ENCODE results near the gene OR51B5. TPM values are rescaled to one million over a fixed set of nuclear protein-coding genes. Genes with fewer than 3 reads are reported as not detected.

OR51B5 gene
- total and polyA plus RNA-seq, 2 of the 13 experiments (the other 11 are each of a cell fraction or from before 2014, with no cell fraction given): 0.16 to 0.18 TPM

GRCh38 chr11:5310423-5310822 lies 32.9 kb downstream of the OR51B5 start (continued):
- TF ChIP-seq ZBTB33 (CRISPR knock-in tag; IDR thresholded peaks at IDR 0.05) (no peak), CEBPB (IDR thresholded peaks at IDR 0.05; ENCODE audit: borderline replicate concordance, low read depth, low read length) (peak; percentile 38; the same call in 1 of the 2 replicates)

DNA sequence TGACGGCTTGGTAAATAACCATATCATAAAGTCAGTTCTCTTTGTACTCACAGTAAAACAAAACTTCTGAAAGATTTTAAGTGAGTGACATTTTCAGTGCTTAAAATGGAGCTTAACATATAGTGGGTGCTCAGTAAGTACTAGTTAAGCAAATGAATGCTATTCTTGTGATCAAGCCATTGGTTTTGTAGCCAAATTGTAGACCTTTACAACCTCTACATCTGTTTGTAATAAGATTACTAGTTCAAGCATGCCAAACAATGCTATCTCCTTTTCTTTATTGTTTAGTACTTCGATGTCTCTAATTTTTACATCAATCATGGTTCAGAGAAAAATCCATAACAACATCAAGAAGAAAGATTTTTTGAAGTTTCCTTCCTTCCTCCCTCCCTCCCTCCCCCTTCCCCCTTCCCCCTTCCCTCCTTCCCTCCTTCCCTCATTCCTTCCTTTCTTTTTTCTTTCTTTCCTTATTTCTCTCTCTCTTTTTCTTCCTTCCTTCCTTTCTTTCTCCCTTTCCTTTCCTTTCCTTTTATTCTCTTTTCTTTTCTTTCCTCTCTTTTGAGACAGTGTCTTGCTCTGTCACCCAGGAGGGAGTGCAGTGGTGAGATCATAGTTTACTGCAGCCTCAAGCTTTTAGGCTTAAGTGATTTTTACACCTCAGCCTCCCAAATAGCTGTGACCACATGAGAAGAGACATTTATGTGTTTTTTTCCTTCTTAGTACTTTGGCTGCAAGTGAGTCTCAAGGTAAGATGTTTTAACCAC lies 35.9 kb downstream of the OR51B5 start:
- no peak for ATAC-seq
- Histone ChIP-seq H3K4me2 (ENCODE audit: low read depth, low read length) (no peak overlapping the region), H3K9ac (ENCODE audit: insufficient read depth, low read depth, low read length) (no peak overlapping the region), H3K36me3 (replicated peaks in 1 of 2; ENCODE audit: control insufficient read depth in 1 of 2, insufficient read depth in 2 of 2, low read length in 2 of 2) (no peaks in the 10 kb centered on the region), H3K4me3 (replicated peaks in 1 of 3; ENCODE audit: insufficient read depth in 1 of 3, low read depth in 2 of 3, low read length in 3 of 3) (no peak overlapping the region), H4K20me1 (ENCODE audit: insufficient read depth, low read length) (no peaks in the 10 kb centered on the region), H3K27me3 (ENCODE audit: control insufficient read depth in 1 of 2, insufficient read depth in 2 of 2, low read length in 2 of 2) (peaks cover 0 to 4% of the 10 kb centered on the region in 2 experiments; a peak in 2 of 5 replicates), H3K4me1 (ENCODE audit: insufficient read depth, low read length) (no peaks in the 10 kb centered on the region), H3K27ac (ENCODE audit: extremely low read length, insufficient read depth, low read length) (no peak overlapping the region), H3K9me3 (ENCODE audit: low read length) (no peaks in the 10 kb centered on the region), H2AFZ (ENCODE audit: low read length) (no peak overlapping the region), H3K79me2 (ENCODE audit: insufficient read depth, low read length) (no peaks in the 10 kb centered on the region)
- in situ Hi-C loops (cut with HindIII; ENCODE audit: extremely low pct_ligation_motif_present, low pct_unique_long_range_greater_than_20kb) (no loop called here), intact Hi-C loops (cut with micrococcal nuclease; ENCODE audit: unreplicated experiment) (no loop called here)
- POLR2A ChIA-PET: no interaction called here
- BruUV-seq (replicated peaks): no TSS peak
- FAIRE-seq: no peak
- TF ChIP-seq GMEB1 (CRISPR knock-in tag; IDR thresholded peaks at IDR 0.05; ENCODE audit: borderline replicate concordance): no peak
- TF ChIP-seq HNRNPK (IDR thresholded peaks at IDR 0.05; ENCODE audit: low read depth, low read length, poor library complexity, severe bottlenecking): peak; percentile 90
- DNase-seq (ENCODE audit: low spot score): no peak
- 7% methylated on average over 2 of the region's 2 CpGs for WGBS (ENCODE audit: low lambda C conversion rate)
- CTCF ChIA-PET (ENCODE audit: low intra/inter-chr PET ratio, low total read pairs): no interaction called here

Measured in HepG2 (cell line).